Stimulated activated CD8-positive, alpha-beta memory T cell treated with anti-CD3 and anti-CD28 coated beads, Interleukin-2, amount 100 ng/mL, for 1 hour (primary cell): ENCODE data around the gene RBM23.

Source experiments
- DNase-seq, 2 donors: peaks; one replicate each; pipeline ENCODE4 v3.0.0-alpha.2; 2020; ENCODE audit warnings: low read depth in 2 of 2

Gene RBM23

DNA sequence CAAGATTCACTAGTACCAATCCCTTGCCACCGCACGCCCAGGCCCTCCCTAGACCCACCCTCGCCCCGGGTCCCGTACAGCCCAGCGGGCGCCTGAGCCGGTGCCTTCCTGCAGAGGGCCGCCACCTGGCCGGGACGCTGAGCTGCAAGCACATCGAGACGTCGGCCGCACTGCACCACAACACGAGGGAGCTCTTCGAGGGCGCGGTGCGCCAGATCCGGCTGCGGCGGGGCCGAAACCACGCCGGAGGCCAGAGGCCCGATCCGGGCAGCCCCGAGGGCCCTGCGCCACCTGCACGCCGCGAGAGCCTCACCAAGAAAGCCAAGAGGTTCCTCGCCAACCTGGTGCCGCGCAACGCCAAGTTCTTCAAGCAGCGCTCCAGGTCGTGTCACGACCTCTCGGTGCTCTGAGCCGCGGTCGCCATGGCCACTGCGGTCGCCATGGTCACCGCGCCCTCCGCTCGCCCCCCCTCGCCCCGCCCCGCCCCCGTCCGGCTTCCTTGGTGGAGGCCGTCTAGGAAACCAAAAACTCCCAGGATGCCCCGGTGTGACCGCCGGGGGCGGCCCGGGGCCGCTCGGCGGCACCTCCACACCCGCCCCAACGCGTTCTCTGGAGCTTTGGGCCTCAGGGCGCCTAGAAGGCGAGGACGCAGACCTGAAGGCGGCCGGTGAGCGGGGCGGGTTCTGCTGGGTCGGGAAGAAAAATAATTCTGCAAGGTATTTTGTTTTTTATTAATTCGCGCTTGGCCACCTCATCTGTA is 32.3 kb downstream of the RBM23 start:
- DNase-seq: peak; percentile 31 to 55

DNA sequence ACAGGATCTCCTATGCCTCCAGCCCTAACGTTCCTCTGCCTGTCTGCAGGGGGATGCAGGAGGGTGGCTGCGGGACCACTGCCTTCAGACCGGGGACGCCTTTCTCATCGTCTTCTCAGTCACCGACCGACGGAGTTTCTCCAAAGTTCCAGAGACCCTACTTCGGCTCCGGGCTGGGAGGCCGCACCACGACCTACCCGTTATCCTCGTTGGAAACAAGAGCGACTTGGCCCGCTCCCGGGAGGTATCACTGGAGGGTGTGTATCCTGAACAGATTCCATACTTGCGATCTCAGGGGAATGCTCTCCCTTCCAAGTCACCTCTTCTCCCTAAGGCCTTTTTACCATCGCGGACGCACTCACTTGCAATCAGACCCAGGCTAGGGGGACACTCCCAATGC is 33.0 kb downstream of the RBM23 start:
- DNase-seq: no peak

DNA sequence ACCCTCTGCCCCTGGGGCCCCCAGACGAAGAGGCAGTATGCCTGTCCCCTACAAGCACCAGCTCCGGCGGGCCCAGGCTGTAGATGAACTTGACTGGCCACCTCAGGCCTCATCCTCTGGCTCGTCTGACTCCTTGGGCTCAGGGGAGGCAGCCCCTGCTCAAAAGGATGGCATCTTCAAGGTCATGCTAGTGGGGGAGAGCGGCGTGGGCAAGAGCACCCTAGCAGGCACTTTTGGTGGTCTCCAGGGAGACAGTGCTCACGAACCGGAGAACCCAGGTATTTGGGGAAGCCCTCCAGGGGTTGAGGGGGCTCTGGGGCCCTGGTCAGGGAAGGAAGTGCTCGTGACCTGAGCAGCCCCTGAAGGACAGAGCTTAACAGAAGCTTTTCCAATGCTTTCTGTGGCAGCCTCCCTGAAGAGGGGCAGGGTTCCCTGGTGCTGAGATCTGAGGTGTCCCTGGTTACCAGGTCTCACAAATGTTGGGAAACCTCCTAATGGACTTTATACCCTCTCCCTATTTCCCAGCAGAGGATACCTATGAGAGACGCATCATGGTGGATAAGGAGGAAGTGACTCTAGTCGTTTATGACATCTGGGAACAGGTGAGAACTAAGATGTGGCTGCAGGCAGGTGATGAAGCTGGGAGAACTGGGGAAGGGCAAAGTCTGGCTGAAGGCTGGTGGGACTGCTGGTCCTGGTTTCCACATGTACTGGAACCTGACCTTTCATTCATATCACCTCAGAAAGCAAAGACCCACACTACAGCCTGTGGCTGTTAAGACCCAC is 34.0 kb downstream of the RBM23 start:
- no peak for DNase-seq

DNA sequence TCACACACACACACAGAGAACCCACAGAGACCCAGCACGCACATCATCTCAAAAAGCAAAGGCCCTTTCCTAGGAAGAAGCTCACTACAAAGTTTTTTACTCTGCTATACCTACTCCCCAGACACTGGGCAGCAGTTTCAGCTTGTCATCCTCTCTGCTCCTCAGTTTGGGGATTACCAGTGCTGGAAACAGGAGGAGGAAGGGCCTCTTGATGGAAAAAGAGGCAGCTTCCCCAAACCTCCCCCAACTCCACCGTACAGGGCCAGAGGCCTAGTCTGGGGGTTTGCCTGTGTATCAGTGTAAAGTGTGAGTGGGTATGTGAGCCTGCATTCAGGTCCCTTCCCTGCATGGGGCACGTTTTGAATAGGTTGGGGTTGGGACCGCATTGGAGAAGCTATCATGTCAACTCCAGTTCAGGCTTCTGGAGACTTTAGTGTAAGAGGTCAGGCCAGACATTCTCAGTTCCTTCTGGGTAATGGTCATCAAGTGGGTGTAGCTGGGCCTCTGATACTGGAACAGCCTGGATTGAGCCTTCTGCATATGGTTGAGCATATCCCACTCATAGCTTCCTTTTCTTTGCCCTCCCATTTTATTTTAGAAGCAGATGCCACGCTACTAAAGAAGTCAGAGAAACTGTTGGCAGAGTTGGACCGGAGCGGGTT is 34.7 kb downstream of the RBM23 start:
- no peak for DNase-seq

DNA sequence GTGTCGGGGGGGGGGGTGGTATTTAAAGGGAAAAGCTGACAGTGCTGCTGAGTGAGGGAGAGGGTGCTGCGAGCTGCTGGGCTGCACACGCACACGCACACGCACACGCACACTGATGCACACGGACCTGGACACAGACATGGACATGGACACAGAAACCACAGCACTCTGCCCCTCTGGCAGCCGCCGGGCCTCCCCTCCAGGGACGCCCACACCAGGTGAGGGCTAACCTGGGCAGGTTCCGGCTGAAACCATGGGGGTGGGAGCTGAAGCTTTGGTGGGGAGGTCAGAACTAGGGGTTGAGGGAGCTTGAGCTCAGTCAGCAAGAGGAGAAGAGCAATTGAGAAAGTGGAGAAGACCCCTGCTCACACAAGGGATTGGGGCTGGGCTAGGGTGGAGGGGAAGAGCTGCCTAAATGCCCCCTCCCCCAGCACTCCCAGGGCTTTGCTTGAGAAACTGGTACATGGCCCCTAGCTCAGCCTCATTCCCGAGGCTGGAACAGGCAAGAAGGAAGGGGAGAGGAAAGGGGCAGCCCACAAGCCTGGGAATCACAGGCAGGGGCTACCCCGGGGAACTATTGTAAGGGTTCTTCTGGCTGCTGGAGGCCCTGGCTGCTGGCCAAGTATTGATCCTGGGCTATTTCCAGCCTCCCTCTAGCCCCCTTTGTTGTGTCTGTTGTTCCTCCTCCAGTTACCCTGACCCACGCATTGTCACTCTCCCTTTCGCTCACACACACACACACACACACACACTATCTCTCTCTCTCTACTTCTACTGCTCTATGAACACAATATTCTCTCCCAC is 35.6 kb downstream of the RBM23 start, which contains the start of gene REM2:
REM2 (plus strand) TSS at position 50 of the 804 bp plus-strand sequence; CDS start at position 116, 66 bp downstream.
- DNase-seq: no peak

DNA sequence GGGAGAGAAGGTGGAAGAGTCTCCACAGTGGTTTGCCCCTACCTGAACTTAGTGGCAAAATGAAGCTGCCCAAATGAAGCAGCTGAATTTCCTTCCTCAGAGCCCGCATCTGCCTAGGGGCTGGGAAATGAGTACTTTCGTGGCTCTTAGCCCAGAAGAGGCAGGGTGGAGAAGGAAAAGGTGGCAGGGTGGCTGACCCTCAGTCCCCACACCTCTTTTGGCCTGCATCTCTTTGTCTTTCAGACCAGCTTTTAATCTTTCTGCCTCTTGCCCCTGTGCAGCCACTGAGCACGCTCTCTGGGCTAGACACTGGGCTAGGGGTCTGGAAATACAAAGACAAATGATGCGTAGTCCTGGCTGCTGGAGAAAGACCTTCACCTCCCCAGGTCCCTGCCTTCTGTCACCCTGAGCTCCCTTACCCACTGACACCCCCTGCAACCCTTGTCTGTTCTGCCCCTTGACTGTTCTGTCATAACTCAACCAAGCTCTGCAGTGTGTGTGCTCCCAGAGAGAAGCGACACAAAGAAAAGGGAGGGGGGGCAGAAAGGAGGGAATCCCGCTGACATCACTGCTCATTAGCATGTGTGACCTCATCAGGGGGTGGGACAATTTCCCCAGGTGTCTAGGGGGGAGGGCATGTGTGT is 36.3 kb downstream of the RBM23 start:
- no peak for DNase-seq

DNA sequence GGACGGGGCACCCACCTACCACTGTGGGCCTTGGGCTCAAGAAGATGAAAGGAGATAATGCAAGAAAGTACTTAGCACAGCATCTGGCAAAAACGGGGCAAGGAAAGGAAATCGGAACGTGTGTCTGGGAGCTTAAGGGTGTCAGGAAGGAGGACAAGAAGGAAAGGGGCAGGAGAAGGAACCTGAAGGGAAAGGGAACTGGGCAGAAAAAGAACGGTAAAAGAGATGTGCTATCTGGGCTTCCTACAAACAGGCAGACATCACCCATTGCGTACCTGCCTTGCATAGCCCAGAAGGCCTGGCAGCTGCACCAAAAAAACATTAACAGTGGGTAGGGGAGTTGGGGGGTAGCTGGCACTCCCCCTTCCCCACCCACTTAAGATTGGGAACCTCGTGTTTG is 36.9 kb downstream of the RBM23 start:
- DNase-seq: no peak

DNA sequence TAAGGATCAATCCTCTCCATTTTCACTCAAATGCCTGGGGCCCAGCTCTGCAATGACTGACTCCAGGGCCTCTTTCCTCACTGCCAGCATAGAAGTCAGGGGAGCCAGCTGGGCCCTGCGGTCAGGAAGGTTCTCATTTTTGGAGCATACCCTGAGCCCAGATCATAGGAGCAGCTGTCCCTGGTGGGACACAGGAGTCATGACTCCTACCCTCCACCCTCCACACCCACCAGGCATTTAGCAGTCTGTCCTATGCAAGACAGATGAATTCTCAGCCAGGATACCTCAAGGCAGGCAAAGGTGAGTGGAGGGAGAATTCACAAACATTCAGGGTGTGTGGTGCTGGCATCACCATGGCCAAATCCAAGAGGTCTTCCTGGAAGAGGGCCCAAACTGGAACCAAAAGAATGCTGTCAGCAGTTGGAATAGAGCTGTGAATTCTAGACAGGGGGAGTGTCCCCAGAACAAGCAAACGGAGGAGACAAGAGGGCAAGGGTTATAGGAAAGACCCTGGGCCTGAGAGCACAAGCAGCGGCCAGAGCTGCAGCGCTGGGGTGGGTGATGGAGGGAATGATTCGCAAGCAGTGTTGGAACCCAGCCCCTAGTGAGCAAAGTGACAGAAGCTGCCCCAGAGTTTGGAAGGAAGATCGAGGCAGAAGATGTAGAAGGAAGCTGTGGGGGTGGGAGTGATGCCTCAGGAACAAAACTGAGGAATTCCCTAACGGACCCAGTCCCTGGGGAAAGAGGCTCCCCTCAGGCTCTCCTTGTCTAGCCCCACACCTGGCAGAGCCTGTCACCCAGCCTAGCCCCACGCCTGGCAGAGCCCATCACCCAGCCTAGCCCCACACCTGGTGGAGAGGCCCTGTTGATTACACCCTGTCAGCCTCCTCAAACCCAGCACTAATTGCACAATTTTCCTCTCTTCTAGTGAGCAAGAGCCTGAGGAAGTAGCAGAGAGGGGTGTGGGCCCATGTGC is 40.4 kb downstream of the RBM23 start:
- no peak for DNase-seq

DNA sequence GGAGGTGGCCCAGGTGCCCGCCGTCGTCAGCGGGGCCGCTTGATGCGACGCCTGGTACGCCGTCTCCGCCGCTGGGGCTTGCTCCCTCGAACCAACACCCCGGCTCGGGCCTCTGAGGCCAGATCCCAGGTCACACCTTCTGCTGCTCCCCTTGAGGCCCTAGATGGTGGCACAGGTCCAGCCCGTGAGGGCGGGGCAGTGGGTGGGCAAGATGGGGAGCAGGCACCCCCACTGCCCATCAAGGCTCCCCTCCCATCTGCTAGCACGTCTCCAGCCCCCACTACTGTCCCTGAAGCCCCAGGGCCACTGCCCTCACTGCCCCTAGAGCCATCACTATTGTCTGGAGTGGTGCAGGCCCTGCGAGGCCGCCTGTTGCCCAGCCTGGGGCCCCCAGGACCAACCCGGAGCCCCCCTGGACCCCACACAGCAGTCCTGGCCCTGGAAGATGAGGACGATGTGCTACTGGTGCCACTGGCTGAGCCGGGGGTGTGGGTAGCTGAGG is 41.9 kb downstream of the RBM23 start:
- no peak for DNase-seq

DNA sequence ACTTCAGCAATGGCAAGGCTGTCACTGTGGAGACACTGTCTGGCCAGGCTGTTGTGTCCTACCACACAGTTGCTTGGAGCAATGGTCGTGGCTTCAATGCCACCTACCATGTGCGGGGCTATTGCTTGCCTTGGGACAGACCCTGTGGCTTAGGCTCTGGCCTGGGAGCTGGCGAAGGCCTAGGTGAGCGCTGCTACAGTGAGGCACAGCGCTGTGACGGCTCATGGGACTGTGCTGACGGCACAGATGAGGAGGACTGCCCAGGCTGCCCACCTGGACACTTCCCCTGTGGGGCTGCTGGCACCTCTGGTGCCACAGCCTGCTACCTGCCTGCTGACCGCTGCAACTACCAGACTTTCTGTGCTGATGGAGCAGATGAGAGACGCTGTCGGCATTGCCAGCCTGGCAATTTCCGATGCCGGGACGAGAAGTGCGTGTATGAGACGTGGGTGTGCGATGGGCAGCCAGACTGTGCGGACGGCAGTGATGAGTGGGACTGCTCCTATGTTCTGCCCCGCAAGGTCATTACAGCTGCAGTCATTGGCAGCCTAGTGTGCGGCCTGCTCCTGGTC is 43.1 kb downstream of the RBM23 start:
- DNase-seq: no peak

DNA sequence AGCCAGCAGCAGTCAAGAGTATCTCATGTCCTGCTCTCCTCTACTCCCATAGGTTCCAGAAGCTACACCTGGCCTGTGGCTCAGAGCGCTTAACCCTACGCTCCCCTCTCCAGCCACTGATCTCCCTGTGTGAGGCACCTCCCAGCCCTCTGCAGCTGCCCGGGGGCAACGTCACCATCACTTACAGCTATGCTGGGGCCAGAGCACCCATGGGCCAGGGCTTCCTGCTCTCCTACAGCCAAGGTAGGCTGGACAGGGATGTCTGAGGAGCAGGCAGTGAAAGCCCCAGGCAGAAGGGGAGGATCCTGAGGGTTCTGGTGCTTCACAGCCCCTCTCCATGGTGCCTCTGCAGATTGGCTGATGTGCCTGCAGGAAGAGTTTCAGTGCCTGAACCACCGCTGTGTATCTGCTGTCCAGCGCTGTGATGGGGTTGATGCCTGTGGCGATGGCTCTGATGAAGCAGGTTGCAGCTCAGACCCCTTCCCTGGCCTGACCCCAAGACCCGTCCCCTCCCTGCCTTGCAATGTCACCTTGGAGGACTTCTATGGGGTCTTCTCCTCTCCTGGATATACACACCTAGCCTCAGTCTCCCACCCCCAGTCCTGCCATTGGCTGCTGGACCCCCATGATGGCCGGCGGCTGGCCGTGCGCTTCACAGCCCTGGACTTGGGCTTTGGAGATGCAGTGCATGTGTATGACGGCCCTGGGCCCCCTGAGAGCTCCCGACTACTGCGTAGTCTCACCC is 43.8 kb downstream of the RBM23 start:
- DNase-seq: no peak

DNA sequence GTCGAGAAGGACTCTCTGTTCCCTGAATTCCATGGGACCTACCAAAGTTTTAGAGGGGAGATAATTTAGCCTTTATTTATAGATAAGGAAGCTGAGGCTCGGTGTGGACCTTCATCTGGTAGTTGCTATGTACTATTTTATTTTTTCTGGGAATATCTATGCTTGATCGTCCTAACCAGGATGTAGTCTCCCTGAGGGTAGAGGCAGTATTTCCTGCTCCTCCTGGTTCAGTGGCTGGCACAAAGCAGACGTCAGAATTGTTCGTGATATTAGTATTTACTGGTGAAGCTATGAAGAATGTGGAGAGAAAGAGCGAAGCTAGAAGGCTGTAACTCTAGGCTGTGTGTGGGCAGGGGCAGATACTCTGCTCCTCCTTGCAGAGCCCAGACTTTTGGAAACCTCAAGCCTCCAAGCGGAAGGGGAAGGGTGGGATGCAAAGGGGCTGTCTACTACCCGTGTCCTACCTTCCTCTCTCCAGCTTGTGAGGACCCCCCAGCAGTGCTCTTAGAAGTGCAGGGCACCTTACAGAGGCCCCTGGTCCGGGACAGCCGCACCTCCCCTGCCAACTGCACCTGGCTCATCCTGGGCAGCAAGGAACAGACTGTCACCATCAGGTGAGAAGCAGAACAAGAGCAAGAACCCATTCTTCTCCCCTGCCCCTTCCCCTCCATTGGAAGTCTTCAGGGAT is 46.0 kb downstream of the RBM23 start:
- DNase-seq: no peak

DNA sequence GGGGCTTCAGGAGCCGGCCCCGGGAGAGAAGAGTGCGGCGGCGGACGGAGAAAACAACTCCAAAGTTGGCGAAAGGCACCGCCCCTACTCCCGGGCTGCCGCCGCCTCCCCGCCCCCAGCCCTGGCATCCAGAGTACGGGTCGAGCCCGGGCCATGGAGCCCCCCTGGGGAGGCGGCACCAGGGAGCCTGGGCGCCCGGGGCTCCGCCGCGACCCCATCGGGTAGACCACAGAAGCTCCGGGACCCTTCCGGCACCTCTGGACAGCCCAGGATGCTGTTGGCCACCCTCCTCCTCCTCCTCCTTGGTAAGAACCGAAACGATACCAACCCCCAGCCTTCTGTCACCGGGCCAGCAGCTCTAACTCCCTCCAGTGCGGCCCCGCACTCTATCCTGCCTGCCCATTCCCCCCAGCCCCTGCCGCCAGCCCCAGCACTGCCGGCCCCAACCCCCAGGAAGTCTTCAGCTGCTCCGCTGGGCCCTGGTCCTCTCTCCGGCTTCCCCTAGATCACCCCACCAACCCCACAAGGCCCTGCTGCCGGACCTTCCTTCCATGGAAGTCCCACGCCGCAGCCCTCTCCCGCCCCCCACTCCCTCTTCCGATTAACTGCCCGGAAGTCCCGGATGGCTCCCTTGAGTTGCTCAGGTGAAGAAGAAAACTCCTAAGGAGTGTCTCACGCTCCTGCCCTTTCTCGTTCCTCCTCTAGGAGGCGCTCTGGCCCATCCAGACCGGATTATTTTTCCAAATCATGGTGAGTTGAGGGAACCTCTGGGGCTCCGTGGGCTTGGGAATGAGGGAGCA is 46.7 kb downstream of the RBM23 start:
- DNase-seq: peak; percentile 35 to 52

DNA sequence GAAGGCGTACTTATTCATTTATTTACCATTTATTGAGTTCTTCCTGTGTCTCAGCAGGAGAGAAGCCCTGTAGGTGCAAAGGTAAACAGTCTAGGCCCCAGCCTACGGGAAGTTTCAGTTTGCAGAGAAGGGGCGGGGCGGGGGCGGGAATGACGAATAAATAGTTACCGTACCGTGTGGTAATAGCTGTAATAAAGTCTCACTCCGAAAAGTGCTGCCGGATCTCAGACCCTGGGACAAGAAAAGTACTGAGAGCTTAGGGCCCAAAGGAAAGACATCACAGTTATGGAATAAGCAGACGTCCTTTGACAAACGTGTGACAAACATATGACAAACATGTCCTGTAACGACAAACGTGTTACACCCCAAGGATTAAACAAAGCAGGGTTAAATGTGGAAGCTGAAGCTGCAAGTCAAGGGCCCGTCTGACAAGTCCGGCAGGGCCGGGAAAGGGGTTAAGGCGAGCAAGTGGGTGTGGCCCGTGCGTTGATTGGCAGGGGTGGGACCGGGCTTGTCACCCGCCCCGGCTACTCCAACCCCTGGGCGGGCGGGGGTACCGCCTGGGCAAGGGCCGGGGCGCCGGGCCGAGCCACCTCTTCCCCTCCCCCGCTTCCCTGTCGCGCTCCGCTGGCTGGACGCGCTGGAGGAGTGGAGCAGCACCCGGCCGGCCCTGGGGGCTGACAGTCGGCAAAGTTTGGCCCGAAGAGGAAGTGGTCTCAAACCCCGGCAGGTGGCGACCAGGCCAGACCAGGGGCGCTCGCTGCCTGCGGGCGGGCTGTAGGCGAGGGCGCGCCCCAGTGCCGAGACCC is 47.5 kb downstream of the RBM23 start, which contains the start of gene LRP10:
LRP10 (plus strand) TSS at position 517 of the 809 bp plus-strand sequence. CDS start 564 bp downstream, outside the sequence.
- peak; percentile 44 to 64 for DNase-seq

DNA sequence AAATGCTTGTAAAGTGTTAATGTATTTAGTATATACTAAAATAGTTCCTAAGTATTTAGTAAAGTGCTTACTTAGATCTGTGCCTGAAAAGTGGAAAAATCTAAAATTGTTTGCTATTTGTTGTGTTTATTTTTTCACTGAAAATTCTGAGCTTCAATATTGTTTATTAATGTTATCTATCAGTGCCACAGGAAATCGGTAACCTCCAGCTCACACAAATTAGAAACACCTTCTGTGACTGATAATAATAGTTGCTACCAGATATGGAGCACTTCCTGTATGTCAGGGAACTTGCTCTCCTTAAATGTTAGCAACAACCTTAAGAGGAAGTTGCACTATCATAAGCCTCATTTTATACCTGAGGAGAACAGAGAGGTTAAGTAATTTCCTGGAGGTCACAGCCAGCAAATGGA is 48.1 kb downstream of the RBM23 start:
- DNase-seq: no peak

DNA sequence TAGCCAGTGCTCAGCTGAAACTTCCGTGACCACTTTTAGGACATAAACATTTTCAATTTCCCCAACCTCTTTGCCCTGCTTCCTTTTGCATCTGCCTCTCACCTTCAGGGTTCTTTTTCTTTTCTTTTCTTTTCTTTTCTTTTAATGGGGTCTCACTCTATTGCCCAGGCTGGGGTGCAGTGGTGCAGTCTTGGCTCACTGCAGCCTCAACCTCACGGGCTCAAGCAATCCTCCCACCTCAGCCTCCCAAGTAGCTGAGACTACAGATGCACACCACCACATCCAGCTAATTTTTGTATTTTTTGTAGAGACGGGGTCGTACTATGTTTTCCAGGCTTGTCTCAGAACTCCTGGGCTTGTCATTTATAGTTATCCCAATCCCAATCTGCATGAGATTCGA is 52.1 kb downstream of the RBM23 start:
- DNase-seq: no peak
